Testis (tissue), 3 donors: ENCODE results near the gene CYB5R4. TPM values are rescaled to one million over a fixed set of nuclear protein-coding genes. Genes with fewer than 3 reads are reported as not detected.

ENCODE experiments used
- DNase-seq: peaks from one replicate; pipeline ENCODE4 v3.0.0-alpha.2; 2019
- H3K27ac ChIP-seq, 2 donors: fragments of 200-600 bp; sonication (generic); one replicate each; pipeline ENCODE4 v1.5.1; 2019
- H3K27me3 ChIP-seq: fragments of 200-600 bp; sonication (generic); one replicate; pipeline ENCODE4 v1.5.1; 2019
- H3K36me3 ChIP-seq: fragments of 200-600 bp; sonication (generic); one replicate; pipeline ENCODE4 v1.5.1; 2017; ENCODE audit warnings: low read depth; ENCODE audit errors: missing control alignments
- H3K4me1 ChIP-seq: fragments of 200-600 bp; sonication (generic); one replicate; pipeline ENCODE4 v1.5.1; 2019
- H3K4me3 ChIP-seq, 2 donors: fragments of 200-600 bp; sonication (generic); one replicate each; pipeline ENCODE4 v1.5.1; 2017 to 2019
- H3K9me3 ChIP-seq: fragments of 200-600 bp; sonication (generic); one replicate; pipeline ENCODE4 v1.5.1; 2017
- POLR2A ChIP-seq: fragments of 450-650 bp; IDR thresholded peaks from one replicate; pipeline ENCODE4 v1.6.1; 2017; ENCODE audit warnings: antibody characterized with exemption, mild to moderate bottlenecking, moderate library complexity
- WGBS, 2 donors: methylation state at CpG; one replicate each; pipeline ENCODE4 v1.1.5; 2018; 5-methylcytosine and 5-hydroxymethylcytosine counted together
- intact Hi-C: fragments of 100-400 bp; cut with DNase I; formaldehyde crosslinking; loops from one replicate; pipeline ENCODE4 v1.15.1; 2023; ENCODE audit warnings: low total_unique reads
- polyA plus RNA-seq: library from polyadenylated mRNA; stranded (reverse); fragments of 350-450 nt; fragmentation: Illumina TruSeq; extraction: RNeasy Lipid Tissue Mini Kit (QIAGEN cat#74804); gene quantifications from one replicate; pipeline ENCODE4 v1.2.3, GENCODE V29; 2014; ENCODE audit warnings: low read depth, low replicate concordance; ENCODE audit not compliant: insufficient read depth
- total RNA-seq, 2 donors: library from RNA; depleted of rRNA; stranded (reverse); fragments of >200 nt; gene quantifications; one replicate each; pipeline ENCODE4 v1.2.3, GENCODE V29; 2016
- TF ChIP-seq, protein P1 (sequence below), 3 experiments: fragments of 450-650 bp in 2 of 3; fragments of 200-600 bp in 1 of 3; sonication (generic) in 1 of 3; IDR thresholded peaks; one replicate each; pipeline ENCODE4 v1.5.1; 2016 to 2019; ENCODE audit warnings: antibody characterized with exemption in 3 of 3, mild to moderate bottlenecking in 2 of 3, moderate library complexity in 1 of 3

CYB5R4 gene
- total and polyA plus RNA-seq, 3 donors from 2014 or later = 18.2 to 53.5 (median 20.5) TPM

- Histone ChIP-seq H3K4me1 (no peaks in the 10 kb centered on the region), H3K9me3 (no peaks in the 10 kb centered on the region), H3K27ac (no peak overlapping the region), H3K27me3 (no peaks in the 10 kb centered on the region), H3K36me3 (no peaks in the 10 kb centered on the region), H3K4me3 (no peak overlapping the region)
- no peak for DNase-seq
- intact Hi-C loops = no loop called here
- TF ChIP-seq POLR2A = no peak
- TF ChIP-seq, protein P1, sequence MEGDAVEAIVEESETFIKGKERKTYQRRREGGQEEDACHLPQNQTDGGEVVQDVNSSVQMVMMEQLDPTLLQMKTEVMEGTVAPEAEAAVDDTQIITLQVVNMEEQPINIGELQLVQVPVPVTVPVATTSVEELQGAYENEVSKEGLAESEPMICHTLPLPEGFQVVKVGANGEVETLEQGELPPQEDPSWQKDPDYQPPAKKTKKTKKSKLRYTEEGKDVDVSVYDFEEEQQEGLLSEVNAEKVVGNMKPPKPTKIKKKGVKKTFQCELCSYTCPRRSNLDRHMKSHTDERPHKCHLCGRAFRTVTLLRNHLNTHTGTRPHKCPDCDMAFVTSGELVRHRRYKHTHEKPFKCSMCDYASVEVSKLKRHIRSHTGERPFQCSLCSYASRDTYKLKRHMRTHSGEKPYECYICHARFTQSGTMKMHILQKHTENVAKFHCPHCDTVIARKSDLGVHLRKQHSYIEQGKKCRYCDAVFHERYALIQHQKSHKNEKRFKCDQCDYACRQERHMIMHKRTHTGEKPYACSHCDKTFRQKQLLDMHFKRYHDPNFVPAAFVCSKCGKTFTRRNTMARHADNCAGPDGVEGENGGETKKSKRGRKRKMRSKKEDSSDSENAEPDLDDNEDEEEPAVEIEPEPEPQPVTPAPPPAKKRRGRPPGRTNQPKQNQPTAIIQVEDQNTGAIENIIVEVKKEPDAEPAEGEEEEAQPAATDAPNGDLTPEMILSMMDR (IDR thresholded peaks at IDR 0.05) = no peak
Observed at GRCh38 chr6:83998021-83998584, 138.6 kb downstream of the CYB5R4 start.

DNA sequence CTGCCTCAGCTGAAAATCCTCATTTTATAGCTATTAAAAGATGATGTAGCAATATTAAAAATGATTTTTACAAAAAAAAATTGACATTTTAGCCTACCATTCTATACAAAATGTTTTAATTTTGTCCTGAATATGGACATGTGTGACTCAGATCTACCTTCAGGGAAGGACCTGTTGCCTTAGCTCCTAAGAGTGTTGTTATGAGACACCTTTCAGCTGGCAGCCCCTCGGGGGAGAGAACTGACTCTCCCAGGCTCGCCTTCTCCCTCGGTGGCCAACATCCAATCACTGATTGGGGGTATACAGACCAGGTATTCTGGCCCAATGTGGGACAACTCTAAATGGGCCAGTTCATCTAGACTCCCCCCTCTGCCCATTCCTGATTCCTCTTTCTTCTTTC is 141.6 kb downstream of the CYB5R4 start:
- Histone ChIP-seq H3K36me3 (no peaks in the 10 kb centered on the region), H3K4me1 (no peaks in the 10 kb centered on the region), H3K27me3 (no peaks in the 10 kb centered on the region), H3K9me3 (no peaks in the 10 kb centered on the region), H3K4me3 (no peak overlapping the region), H3K27ac (no peak overlapping the region)
- no peak for DNase-seq
- no peak for TF ChIP-seq POLR2A
- TF ChIP-seq, protein P1 (IDR thresholded peaks at IDR 0.05) = no peak
- WGBS, 2 donors = 84 to 89% methylated on average over 3 of the region's 3 CpGs
- intact Hi-C loops = no loop called here

DNA sequence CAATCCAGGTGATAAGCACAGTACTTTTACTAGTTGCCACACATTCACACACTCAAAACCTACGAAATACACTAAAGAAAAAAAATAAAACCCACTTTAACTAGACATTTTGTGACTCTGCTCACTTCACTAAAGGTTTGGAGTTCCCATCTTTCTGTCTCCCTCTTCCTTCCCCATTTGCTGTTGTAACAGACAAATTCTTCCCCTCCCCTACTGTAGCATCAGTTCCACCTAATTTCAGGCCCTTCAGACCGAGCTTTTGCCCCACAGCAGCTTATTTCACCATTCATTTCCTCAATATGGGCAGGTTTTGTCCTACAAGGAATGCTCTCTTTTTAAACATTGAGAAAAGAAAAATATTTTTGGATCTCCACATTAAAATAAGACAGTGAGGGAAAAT is 142.7 kb downstream of the CYB5R4 start:
- TF ChIP-seq POLR2A = no peak
- TF ChIP-seq, protein P1 (IDR thresholded peaks at IDR 0.05) = no peak
- intact Hi-C loops = no loop called here
- 84% methylated on average over 2 of the region's 2 CpGs for WGBS, 2 donors

GRCh38 chr6:84003131-84003530 is 143.6 kb downstream of the CYB5R4 start:
- intact Hi-C loops = no loop called here
- WGBS, 2 donors = 19 to 47% methylated on average over 1 of the region's 1 CpG
- Histone ChIP-seq H3K36me3 (no peaks in the 10 kb centered on the region), H3K4me1 (no peaks in the 10 kb centered on the region), H3K9me3 (no peaks in the 10 kb centered on the region), H3K27ac (no peak overlapping the region), H3K4me3 (no peak overlapping the region), H3K27me3 (no peaks in the 10 kb centered on the region)
- no peak for DNase-seq
- TF ChIP-seq POLR2A = no peak
- TF ChIP-seq, protein P1 (IDR thresholded peaks at IDR 0.05) = no peak

More for the DNA sequence above, 142.7 kb downstream of the CYB5R4 start:
- no peak overlapping the region for H3K4me3 ChIP-seq
- H3K27me3 ChIP-seq = no peaks in the 10 kb centered on the region
- H3K36me3 ChIP-seq = no peaks in the 10 kb centered on the region
- no peak overlapping the region for H3K27ac ChIP-seq
- no peaks in the 10 kb centered on the region for H3K4me1 ChIP-seq
- H3K9me3 ChIP-seq = no peaks in the 10 kb centered on the region
- no peak for DNase-seq

GRCh38 chr6:84003654-84004053 is 144.2 kb downstream of the CYB5R4 start:
- H3K9me3 ChIP-seq = no peaks in the 10 kb centered on the region
- no peak overlapping the region for H3K4me3 ChIP-seq
- H3K27me3 ChIP-seq = no peaks in the 10 kb centered on the region
- WGBS, 2 donors = 34 to 43% methylated on average over 4 of the region's 4 CpGs
- H3K4me1 ChIP-seq = no peaks in the 10 kb centered on the region
- no peak overlapping the region for H3K27ac ChIP-seq
- intact Hi-C loops = no loop called here
- no peak for DNase-seq
- no peaks in the 10 kb centered on the region for H3K36me3 ChIP-seq
- TF ChIP-seq POLR2A = no peak
- TF ChIP-seq, protein P1 (IDR thresholded peaks at IDR 0.05) = no peak
